Measurements from ENCODE around the gene SCG5. TPM values are rescaled to one million over a fixed set of nuclear protein-coding genes. Genes with fewer than 3 reads are reported as not detected.

Gene SCG5
- total RNA-seq, 4 donors from 2014 or later: 1.2 to 6.6 (median 2.9) TPM

DNA sequence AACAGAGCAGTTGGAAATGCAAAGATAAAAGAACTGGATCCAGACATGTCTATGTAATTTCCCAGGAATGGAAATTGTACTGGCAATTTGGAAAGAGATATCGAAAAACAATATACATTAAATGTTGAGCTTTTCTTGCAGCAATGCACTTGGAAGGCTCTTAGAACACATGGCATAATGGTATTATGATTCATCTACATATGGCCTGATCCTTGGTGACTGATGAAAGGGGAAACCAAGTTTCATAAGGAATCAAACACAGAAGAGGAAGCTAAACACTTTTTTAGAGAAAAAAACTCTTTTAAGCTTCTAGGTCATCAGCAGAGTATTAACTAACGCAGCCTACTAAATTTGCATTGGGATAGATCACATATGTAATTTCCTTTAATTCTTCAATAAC, 63.9 kb downstream of the SCG5 start:
- no peaks in the 10 kb centered on the region for H3K9me3 ChIP-seq
- intact Hi-C loops (cut with DNase I): no loop called here
- no peak for DNase-seq (ENCODE audit: extremely low spot score)
- H3K36me3 ChIP-seq: no peaks in the 10 kb centered on the region
- WGBS: 92% methylated on average over 2 of the region's 2 CpGs
- H3K27me3 ChIP-seq: no peaks in the 10 kb centered on the region
- TF ChIP-seq EP300 (IDR thresholded peaks at IDR 0.05) (no peak), POLR2AphosphoS5 (IDR thresholded peaks at IDR 0.05) (no peak), POLR2A (IDR thresholded peaks at IDR 0.05; ENCODE audit: low read depth) (no peak), CTCF (IDR thresholded peaks at IDR 0.05) (no peak)
- no peak overlapping the region for H3K4me3 ChIP-seq
- H3K4me1 ChIP-seq: peaks cover 0 to 13% (median 5%) of the 10 kb centered on the region in 4 donors
- no peak overlapping the region for H3K27ac ChIP-seq (replicated peaks in 1 of 4)

GRCh38 chr15:32706704-32707103, 65.2 kb downstream of the SCG5 start:
- intact Hi-C loops (cut with DNase I): no loop called here
- no peak for DNase-seq (ENCODE audit: extremely low spot score)
- Histone ChIP-seq H3K4me1 (peaks cover 0 to 13% (median 5%) of the 10 kb centered on the region in 4 donors), H3K4me3 (no peak overlapping the region), H3K27ac (replicated peaks in 1 of 4) (no peak overlapping the region), H3K27me3 (no peaks in the 10 kb centered on the region), H3K9me3 (no peaks in the 10 kb centered on the region), H3K36me3 (no peaks in the 10 kb centered on the region)
- WGBS: 100% methylated on average over 1 of the region's 3 CpGs
- TF ChIP-seq POLR2A (IDR thresholded peaks at IDR 0.05; ENCODE audit: low read depth) (no peak), EP300 (IDR thresholded peaks at IDR 0.05) (no peak), CTCF (IDR thresholded peaks at IDR 0.05) (no peak), POLR2AphosphoS5 (IDR thresholded peaks at IDR 0.05) (no peak)

DNA sequence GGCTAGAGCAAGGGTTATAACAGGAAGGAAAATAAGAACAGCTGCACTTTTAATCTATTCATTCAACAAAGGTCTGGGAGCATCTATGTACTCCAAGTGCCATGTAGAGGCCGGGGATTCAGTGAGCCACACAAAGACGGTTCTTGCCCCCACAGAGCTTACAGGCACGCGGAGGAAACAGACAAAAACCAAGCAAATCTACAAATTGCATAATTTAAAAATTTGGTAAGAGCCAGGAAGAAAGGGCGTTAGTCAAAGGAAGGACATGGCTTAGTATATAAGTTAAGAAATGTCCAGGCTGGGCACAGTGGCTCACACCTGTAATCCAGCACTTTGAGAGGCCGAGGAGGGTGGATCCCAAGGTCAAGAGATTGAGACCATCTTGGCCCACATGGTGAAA, 65.9 kb downstream of the SCG5 start:
- DNase-seq (ENCODE audit: extremely low spot score): no peak
- WGBS: 73% methylated on average over 6 of the region's 6 CpGs
- no peaks in the 10 kb centered on the region for H3K36me3 ChIP-seq
- peaks cover 0 to 13% (median 5%) of the 10 kb centered on the region in 4 donors for H3K4me1 ChIP-seq
- no peaks in the 10 kb centered on the region for H3K27me3 ChIP-seq
- intact Hi-C loops (cut with DNase I): no loop called here
- TF ChIP-seq POLR2AphosphoS5 (IDR thresholded peaks at IDR 0.05) (no peak), POLR2A (IDR thresholded peaks at IDR 0.05; ENCODE audit: low read depth) (no peak), EP300 (IDR thresholded peaks at IDR 0.05) (no peak), CTCF (IDR thresholded peaks at IDR 0.05) (no peak)
- H3K9me3 ChIP-seq: no peaks in the 10 kb centered on the region
- no peak overlapping the region for H3K27ac ChIP-seq (replicated peaks in 1 of 4)
- no peak overlapping the region for H3K4me3 ChIP-seq

DNA sequence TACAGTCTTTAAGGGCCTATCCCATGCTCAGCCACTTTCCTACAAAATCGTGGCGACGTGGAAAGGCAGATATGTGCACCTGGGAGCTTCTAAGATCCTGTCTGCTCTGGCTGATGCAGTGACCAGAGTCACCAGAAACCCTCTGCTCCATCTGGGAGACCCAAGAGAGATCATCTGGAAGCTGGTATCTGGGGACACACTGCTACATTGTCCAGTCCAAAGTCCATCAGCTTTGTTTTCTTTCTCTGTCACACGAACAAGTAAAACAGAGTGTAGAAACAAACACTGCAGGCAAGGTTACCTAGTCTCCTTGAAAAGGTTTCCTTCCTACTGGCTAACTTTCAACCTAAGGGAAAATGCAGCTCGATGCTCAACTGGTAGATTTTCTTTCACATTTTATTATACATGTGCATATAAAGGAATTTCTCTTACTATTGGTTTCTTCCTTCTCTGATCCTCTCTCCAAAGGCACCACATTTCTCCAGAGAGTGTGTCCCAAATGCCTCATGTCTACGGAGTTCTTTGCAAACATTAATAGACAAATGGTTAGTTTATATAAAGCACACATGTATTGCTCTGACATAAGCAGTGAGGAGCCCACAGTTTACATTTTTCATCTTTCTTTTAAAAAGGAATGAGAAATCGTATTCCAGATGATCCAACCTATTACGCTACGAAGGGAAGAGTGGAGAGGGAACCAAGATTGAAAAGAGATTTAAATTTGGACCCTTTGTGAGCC, 68.0 kb downstream of the SCG5 start:
- Histone ChIP-seq H3K4me3 (no peak overlapping the region), H3K27me3 (peaks cover 0 to 9% (median 0%) of the 10 kb centered on the region in 4 donors), H3K36me3 (no peaks in the 10 kb centered on the region), H3K27ac (replicated peaks in 1 of 4) (no peak overlapping the region), H3K9me3 (no peaks in the 10 kb centered on the region), H3K4me1 (peaks cover 0 to 13% (median 5%) of the 10 kb centered on the region in 4 donors)
- intact Hi-C loops (cut with DNase I): no loop called here
- DNase-seq (ENCODE audit: extremely low spot score): no peak
- 55% methylated on average over 9 of the region's 9 CpGs for WGBS
- TF ChIP-seq EP300 (IDR thresholded peaks at IDR 0.05): no peak
- TF ChIP-seq CTCF (IDR thresholded peaks at IDR 0.05): no peak
- no peak for TF ChIP-seq POLR2AphosphoS5 (IDR thresholded peaks at IDR 0.05)
- no peak for TF ChIP-seq POLR2A (IDR thresholded peaks at IDR 0.05; ENCODE audit: low read depth)
